Measurements from ENCODE around the gene LGALS13. TPM values are rescaled to one million over a fixed set of nuclear protein-coding genes. Genes with fewer than 3 reads are reported as not detected.

The LGALS13 gene
- total and polyA plus RNA-seq, 2 donors (not counting 1 experiment from before 2014, with no cell fraction given): not detected

DNA sequence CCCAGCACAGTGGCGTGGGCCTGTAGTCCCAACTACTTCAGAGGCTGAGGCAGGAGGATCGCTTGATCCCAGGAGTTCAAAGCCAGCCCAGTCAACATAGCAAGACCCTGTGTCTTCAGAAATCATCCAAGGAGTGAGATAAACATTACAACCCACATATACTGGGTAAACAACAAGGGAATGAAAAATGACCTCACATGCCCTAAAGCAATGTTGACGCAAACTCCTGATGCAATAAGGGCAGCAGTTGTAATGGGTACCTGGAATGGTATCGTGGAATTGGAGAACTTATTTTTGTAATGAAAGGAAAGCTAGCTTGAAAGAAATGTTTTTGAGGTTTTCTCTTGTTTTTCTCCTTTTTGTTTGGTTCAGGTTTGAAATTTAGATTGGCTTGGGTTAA is 28.9 kb downstream of the LGALS13 start:
- Histone ChIP-seq H3K27ac (ENCODE audit: insufficient read depth, low read length) (no peak overlapping the region), H3K9ac (ENCODE audit: insufficient read depth, low read length) (no peak overlapping the region), H3K9me3 (ENCODE audit: control insufficient read depth, insufficient read depth, low read depth, low read length) (no peaks in the 10 kb centered on the region), H2AFZ (ENCODE audit: low read length) (no peak overlapping the region), H4K20me1 (ENCODE audit: control insufficient read depth, extremely low read depth, insufficient read depth, low read length) (no peaks in the 10 kb centered on the region), H3K4me2 (ENCODE audit: extremely low read depth, insufficient read depth, low read length) (no peak overlapping the region), H3K27me3 (ENCODE audit: control insufficient read depth, insufficient read depth, low read length) (no peaks in the 10 kb centered on the region), H3K4me3 (replicated peaks in 1 of 4; ENCODE audit: control extremely low read depth in 1 of 4, insufficient read depth in 1 of 4, low read depth in 3 of 4, low read length in 4 of 4) (no peak overlapping the region), H3K4me1 (ENCODE audit: control insufficient read depth, extremely low read depth, insufficient read depth, low read length) (no peaks in the 10 kb centered on the region), H3K36me3 (ENCODE audit: control insufficient read depth, insufficient read depth, low read length) (no peaks in the 10 kb centered on the region), H3K79me2 (ENCODE audit: control insufficient read depth, insufficient read depth, low read length) (no peaks in the 10 kb centered on the region)
- TF ChIP-seq, protein P1, sequence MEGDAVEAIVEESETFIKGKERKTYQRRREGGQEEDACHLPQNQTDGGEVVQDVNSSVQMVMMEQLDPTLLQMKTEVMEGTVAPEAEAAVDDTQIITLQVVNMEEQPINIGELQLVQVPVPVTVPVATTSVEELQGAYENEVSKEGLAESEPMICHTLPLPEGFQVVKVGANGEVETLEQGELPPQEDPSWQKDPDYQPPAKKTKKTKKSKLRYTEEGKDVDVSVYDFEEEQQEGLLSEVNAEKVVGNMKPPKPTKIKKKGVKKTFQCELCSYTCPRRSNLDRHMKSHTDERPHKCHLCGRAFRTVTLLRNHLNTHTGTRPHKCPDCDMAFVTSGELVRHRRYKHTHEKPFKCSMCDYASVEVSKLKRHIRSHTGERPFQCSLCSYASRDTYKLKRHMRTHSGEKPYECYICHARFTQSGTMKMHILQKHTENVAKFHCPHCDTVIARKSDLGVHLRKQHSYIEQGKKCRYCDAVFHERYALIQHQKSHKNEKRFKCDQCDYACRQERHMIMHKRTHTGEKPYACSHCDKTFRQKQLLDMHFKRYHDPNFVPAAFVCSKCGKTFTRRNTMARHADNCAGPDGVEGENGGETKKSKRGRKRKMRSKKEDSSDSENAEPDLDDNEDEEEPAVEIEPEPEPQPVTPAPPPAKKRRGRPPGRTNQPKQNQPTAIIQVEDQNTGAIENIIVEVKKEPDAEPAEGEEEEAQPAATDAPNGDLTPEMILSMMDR (conservative IDR thresholded peaks at IDR 0.05 in 1 of 2, IDR thresholded peaks at IDR 0.05 in 1 of 2; ENCODE audit: low read depth in 1 of 2, low read length in 2 of 2): no peak
- no peak for TF ChIP-seq EZH2 (IDR thresholded peaks at IDR 0.05; ENCODE audit: low read length, missing control alignments)
- DNase-seq (ENCODE audit: low read depth in 2 of 2): no peak

DNA sequence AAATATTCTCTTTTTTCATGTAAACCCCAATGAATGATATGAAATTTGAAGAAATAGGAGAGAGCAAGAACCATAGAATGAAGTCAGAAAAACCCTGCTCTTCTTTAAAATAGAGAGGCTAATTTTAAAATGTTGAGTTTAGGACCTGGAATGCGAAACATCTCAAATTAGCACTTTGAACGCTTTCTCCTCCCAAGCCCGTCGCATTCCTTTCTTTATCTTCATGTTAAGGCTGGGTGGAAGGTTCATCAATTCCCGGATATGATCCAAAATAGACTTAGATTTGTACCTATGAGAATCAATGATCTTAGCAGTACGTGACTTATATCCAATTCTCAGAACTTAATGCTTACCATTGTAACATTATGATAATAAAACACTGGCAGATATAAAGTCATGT is 29.3 kb downstream of the LGALS13 start:
- no peaks in the 10 kb centered on the region for H4K20me1 ChIP-seq (ENCODE audit: control insufficient read depth, extremely low read depth, insufficient read depth, low read length)
- no peak overlapping the region for H3K4me3 ChIP-seq (replicated peaks in 1 of 4; ENCODE audit: control extremely low read depth in 1 of 4, insufficient read depth in 1 of 4, low read depth in 3 of 4, low read length in 4 of 4)
- H3K36me3 ChIP-seq (ENCODE audit: control insufficient read depth, insufficient read depth, low read length): no peaks in the 10 kb centered on the region
- DNase-seq (ENCODE audit: low read depth in 2 of 2): no peak
- H3K27ac ChIP-seq (ENCODE audit: insufficient read depth, low read length): no peak overlapping the region
- no peaks in the 10 kb centered on the region for H3K9me3 ChIP-seq (ENCODE audit: control insufficient read depth, insufficient read depth, low read depth, low read length)
- no peak overlapping the region for H3K9ac ChIP-seq (ENCODE audit: insufficient read depth, low read length)
- H3K4me2 ChIP-seq (ENCODE audit: extremely low read depth, insufficient read depth, low read length): no peak overlapping the region
- H3K27me3 ChIP-seq (ENCODE audit: control insufficient read depth, insufficient read depth, low read length): no peaks in the 10 kb centered on the region
- no peaks in the 10 kb centered on the region for H3K79me2 ChIP-seq (ENCODE audit: control insufficient read depth, insufficient read depth, low read length)
- no peaks in the 10 kb centered on the region for H3K4me1 ChIP-seq (ENCODE audit: control insufficient read depth, extremely low read depth, insufficient read depth, low read length)
- H2AFZ ChIP-seq (ENCODE audit: low read length): no peak overlapping the region
- TF ChIP-seq, protein P1 (conservative IDR thresholded peaks at IDR 0.05 in 1 of 2, IDR thresholded peaks at IDR 0.05 in 1 of 2; ENCODE audit: low read depth in 1 of 2, low read length in 2 of 2): no peak
- TF ChIP-seq EZH2 (IDR thresholded peaks at IDR 0.05; ENCODE audit: low read length, missing control alignments): no peak

DNA sequence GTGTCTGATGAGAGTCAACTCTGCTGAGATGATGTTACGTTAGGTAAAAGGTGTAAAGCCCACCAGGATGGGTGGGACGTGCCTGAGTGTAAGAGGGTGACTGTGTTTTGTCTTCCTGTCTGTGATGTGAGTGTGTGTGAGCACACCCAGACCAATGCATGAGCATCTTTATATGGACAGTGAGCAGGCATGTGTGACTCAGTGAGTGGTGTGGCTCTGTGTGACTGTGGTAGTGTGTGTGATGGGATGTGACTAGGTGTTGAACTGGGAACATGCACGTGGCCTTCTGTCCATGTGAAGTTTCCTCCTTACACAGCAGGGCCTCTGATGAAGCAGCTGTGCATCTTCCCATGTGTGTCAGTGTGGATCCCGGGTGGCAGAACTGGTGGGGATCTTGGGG is 35.6 kb downstream of the LGALS13 start:
- no peaks in the 10 kb centered on the region for H3K27me3 ChIP-seq (ENCODE audit: control insufficient read depth, insufficient read depth, low read length)
- no peak for TF ChIP-seq EZH2 (IDR thresholded peaks at IDR 0.05; ENCODE audit: low read length, missing control alignments)
- TF ChIP-seq, protein P1 (conservative IDR thresholded peaks at IDR 0.05 in 1 of 2, IDR thresholded peaks at IDR 0.05 in 1 of 2; ENCODE audit: low read depth in 1 of 2, low read length in 2 of 2): no peak
- H3K4me2 ChIP-seq (ENCODE audit: extremely low read depth, insufficient read depth, low read length): no peak overlapping the region
- H3K36me3 ChIP-seq (ENCODE audit: control insufficient read depth, insufficient read depth, low read length): no peaks in the 10 kb centered on the region
- H2AFZ ChIP-seq (ENCODE audit: low read length): no peak overlapping the region
- no peaks in the 10 kb centered on the region for H4K20me1 ChIP-seq (ENCODE audit: control insufficient read depth, extremely low read depth, insufficient read depth, low read length)
- no peak for DNase-seq (ENCODE audit: low read depth in 2 of 2)
- no peaks in the 10 kb centered on the region for H3K79me2 ChIP-seq (ENCODE audit: control insufficient read depth, insufficient read depth, low read length)
- no peak overlapping the region for H3K27ac ChIP-seq (ENCODE audit: insufficient read depth, low read length)
- no peaks in the 10 kb centered on the region for H3K9me3 ChIP-seq (ENCODE audit: control insufficient read depth, insufficient read depth, low read depth, low read length)
- no peak overlapping the region for H3K9ac ChIP-seq (ENCODE audit: insufficient read depth, low read length)
- no peak overlapping the region for H3K4me3 ChIP-seq (replicated peaks in 1 of 4; ENCODE audit: control extremely low read depth in 1 of 4, insufficient read depth in 1 of 4, low read depth in 3 of 4, low read length in 4 of 4)
- no peaks in the 10 kb centered on the region for H3K4me1 ChIP-seq (ENCODE audit: control insufficient read depth, extremely low read depth, insufficient read depth, low read length)
